Activated naive CD8-positive, alpha-beta T cell treated with anti-CD3 and anti-CD28 coated beads, Interleukin-2, amount 10 ng/mL, durations not matched to agents 7 days and 5 days (primary cell): ENCODE results near the gene TMEM203. TPM values are rescaled to one million over a fixed set of nuclear protein-coding genes. Genes with fewer than 3 reads are reported as not detected.

ENCODE experiments used
- ATAC-seq: fragments of 150-1000 bp; cut with Tn5 transposase; one replicate; pipeline ENCODE4 v1.10.0; 2021; ENCODE audit warnings: low read depth, moderate library complexity
- POLR2A ChIA-PET: fragments of 350-600 bp; sonication (Branson Sonifier 250); formaldehyde crosslinking; loops from one replicate; lab custom pipeline; 2021; ENCODE audit warnings: antibody characterized with exemption; lab: Charles Lee
- DNase-seq: peaks from one replicate; pipeline ENCODE4 v3.0.0; 2021
- H3K27ac Mint-ChIP-seq: one replicate; pipeline ENCODE4 v1.8.0; 2022; ENCODE audit warnings: mild to moderate bottlenecking, mixed read lengths
- H3K27me3 Mint-ChIP-seq: one replicate; pipeline ENCODE4 v1.8.0; 2022; ENCODE audit warnings: mild to moderate bottlenecking, moderate library complexity, mixed read lengths
- H3K36me3 Mint-ChIP-seq: one replicate; pipeline ENCODE4 v1.8.0; 2021; ENCODE audit warnings: mild to moderate bottlenecking, mixed read lengths
- H3K4me1 Mint-ChIP-seq: one replicate; pipeline ENCODE4 v1.8.0; 2021; ENCODE audit warnings: mixed read lengths
- H3K4me3 Mint-ChIP-seq: one replicate; pipeline ENCODE4 v1.8.0; 2022; ENCODE audit warnings: mild to moderate bottlenecking, moderate library complexity, mixed read lengths
- H3K9me3 Mint-ChIP-seq: one replicate; pipeline ENCODE4 v1.8.0; 2021; ENCODE audit warnings: mixed read lengths
- total RNA-seq, 2 experiments: library from RNA; stranded (reverse); gene quantifications; one replicate each; pipeline ENCODE4 v1.2.3, GENCODE V29; 2021

TMEM203 gene
- total RNA-seq, 2 experiments from 2014 or later, result 37.4 to 39.4 TPM

DNA sequence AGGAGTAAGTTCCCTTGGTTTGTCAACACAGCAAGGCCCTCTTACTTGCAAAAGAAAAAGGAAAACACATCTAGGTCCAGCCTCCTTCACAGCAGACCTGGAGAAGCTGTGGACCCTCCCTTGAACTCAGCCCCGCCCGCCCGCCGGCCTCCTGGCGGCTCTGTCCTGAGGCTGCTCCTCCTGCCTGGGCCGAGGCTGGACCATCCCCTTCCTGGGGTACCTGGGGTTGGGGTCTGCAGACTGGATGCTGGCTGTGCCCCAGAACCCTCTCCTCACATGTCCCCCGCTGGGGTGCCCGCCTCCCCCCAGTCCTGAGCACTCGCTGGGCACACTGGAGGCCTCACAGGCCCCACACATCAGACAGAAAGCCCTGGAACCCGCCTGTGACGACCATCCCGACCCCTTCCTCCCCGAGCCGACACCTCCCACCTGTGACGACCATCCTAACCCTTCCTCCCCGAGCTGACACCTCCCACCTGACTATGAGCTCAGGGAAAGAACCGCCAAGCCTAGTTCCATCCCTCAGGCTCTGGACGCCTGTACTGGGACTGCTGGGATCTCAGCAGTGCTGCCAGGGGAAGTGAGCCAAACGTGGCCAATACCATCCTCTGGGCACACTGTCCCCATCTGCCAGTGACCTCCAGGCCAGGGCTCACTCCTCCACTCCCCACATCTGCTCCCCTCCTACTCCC lies 26.4 kb downstream of the TMEM203 start:
- Mint-ChIP-seq H3K27me3 (peaks cover 2% of the 10 kb centered on the region), H3K27ac (peak overlapping the region; percentile 38), H3K36me3 (peaks cover 5% of the 10 kb centered on the region), H3K4me3 (no peak overlapping the region), H3K4me1 (no peaks in the 10 kb centered on the region), H3K9me3 (no peaks in the 10 kb centered on the region)
- DNase-seq (no peak), ATAC-seq (no peak)
- POLR2A ChIA-PET, result interaction anchor here (0.9 kb wide), 1 partner anchor 10 kb away, joined by 3 read pairs; no protein-coding TSS in a partner anchor

DNA sequence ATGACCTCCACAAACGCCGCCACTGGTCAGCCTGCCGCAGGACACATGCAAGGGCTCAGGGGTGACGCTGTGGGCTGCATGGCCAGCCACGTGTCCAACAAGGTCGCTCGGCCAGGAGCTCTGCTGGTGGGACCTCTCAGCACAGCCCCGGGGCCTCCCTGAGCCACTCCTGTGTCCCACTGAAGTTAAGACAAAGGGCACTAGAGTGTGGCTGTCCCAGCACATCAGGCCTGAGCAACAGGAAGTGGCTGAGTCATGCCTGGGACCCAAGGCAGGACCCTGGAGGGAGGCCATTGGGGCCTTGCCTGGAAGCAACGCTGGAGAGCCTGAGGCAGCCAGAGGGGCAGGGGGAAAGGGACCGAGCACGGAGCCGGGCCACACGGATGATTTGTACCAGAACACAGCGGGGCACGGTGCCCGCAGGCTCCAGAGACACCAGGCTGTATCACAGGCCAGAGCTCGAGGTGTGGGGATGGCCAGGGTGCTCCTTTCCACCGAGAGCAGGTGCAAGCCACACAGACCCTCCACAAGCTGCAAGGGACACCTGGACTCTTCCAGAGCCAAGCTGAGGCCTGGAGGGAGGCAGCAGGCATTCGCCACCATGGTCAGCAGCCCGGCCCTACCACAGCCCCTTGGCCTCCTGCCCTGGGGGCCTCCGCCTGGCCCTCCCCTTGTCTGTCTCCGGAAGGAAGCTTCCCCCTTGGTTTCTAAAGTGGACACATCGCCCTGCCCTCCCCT lies 27.1 kb downstream of the TMEM203 start:
- ATAC-seq (no peak), DNase-seq (no peak)
- Mint-ChIP-seq H3K27ac (no peak overlapping the region), H3K36me3 (peaks cover 5% of the 10 kb centered on the region), H3K4me1 (no peaks in the 10 kb centered on the region), H3K4me3 (no peak overlapping the region), H3K27me3 (peaks cover 2% of the 10 kb centered on the region), H3K9me3 (no peaks in the 10 kb centered on the region)
- POLR2A ChIA-PET, result interaction anchor here (0.9 kb wide), 1 partner anchor 11 kb away, joined by 3 read pairs; no protein-coding TSS in a partner anchor

DNA sequence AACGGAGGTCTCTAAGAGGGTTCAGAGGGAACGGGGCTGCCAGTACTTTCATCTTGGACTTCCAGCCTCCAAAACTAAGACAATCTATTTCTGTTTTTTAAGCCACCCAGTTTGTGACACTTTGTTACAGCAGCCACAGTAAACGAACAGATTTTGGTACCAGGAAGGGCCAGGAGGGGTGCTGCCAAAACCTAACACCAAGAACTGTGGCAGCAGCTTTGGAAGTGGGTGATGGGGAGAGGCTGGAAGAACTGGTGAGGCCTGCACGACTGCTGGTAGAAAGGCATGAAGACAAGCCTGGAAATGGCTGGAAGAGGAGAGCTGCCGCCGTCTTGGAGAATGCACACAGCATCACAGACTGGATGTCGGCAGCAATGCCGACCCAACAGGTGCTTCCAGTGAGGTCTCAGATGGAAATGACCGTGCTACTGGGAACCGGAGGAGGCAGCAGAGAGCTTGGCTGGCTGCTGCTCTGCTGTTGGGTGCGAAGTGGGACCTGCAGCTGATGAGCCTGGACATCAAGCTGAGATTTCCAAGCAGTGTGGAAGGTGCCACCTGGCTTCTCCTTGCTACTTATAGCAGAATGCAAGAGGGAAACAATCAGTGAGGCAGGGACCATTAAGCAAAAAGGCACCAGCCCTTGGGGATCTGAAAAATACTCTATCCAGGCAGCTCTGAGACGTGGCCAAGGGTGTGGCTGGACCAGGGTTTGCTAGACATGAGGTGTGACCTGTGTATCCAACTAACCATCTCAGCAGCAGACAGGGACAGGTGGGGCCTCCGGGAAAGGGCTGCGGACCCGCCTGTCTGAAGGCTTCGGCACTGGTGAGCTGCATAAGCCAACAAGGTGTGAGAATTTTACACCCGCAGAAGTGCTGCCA lies 28.9 kb downstream of the TMEM203 start:
- no peaks in the 10 kb centered on the region for H3K4me1 Mint-ChIP-seq
- H3K4me3 Mint-ChIP-seq, result no peak overlapping the region
- ATAC-seq (peak; percentile 52), DNase-seq (no peak)
- H3K27ac Mint-ChIP-seq, result no peak overlapping the region
- no peaks in the 10 kb centered on the region for H3K9me3 Mint-ChIP-seq
- POLR2A ChIA-PET, result no interaction called here
- peaks cover 8% of the 10 kb centered on the region for H3K27me3 Mint-ChIP-seq
- peaks cover 2% of the 10 kb centered on the region for H3K36me3 Mint-ChIP-seq

DNA sequence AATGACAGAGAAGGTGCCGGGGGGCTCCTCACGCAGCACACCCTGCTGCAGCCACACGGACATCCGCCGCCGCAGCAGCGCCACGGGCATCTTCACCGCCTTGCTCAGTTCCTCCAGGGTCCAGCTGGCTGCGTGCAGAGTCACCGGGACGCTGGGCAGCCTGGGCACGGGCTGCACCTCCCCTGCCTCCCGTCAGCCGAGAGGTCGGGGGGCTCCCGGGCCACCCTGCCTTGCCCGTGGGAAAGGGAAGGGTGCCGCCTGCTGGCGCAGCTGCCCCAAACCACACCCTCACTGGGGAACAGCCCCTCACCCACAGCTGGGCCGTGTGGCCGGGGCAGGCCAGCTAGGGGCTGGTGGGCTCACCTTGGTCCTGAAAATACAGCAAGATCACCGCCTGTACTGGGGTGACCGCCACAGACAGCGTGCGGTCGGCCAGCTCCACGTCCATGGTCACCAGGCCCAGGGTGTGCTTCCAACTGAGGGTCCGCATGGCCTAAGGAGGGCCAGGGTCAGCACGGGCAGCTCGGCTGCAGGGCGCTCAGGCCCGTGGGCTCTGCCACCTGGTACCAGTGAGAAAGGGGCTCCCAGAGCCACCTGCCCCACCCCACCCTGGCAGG lies 30.0 kb downstream of the TMEM203 start:
- POLR2A ChIA-PET, result no interaction called here
- ATAC-seq, result no peak
- Mint-ChIP-seq H3K4me3 (no peak overlapping the region), H3K36me3 (peaks cover 2% of the 10 kb centered on the region), H3K27ac (no peak overlapping the region), H3K9me3 (no peaks in the 10 kb centered on the region), H3K27me3 (peaks cover 15% of the 10 kb centered on the region), H3K4me1 (no peaks in the 10 kb centered on the region)
- DNase-seq, result no peak

DNA sequence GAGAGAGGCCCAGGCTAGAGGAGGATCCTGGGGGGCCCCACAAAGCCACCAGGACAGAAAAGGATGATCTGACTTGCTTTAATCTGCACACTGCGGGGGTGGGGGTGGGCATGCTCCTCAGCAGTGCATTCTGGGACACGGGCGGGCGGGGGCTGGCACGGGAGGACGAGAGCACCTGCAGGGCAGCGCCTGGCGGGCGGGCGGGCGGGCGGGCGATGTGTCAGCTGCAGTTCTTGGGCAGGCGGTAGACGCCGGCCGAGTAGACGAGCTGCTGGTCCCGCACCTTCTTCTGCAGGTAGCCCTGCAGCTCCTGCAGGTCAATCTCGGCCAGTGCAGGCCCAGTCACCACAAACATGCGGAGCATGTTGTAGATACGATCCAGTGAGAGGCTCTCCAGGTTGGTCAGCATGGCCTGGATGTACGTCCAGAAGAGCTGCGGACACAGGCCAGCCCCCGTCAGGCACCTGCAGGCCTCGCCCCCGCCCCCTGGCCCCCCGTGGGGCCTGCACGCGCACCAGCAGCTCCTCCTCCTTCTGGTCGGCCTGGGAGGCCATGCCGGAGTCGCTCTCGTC lies 30.6 kb downstream of the TMEM203 start:
- no peaks in the 10 kb centered on the region for H3K9me3 Mint-ChIP-seq
- H3K27ac Mint-ChIP-seq, result no peak overlapping the region
- no peak for DNase-seq
- no peak for ATAC-seq
- peaks cover 2% of the 10 kb centered on the region for H3K36me3 Mint-ChIP-seq
- no peak overlapping the region for H3K4me3 Mint-ChIP-seq
- no peaks in the 10 kb centered on the region for H3K4me1 Mint-ChIP-seq
- POLR2A ChIA-PET, result no interaction called here
- H3K27me3 Mint-ChIP-seq, result peaks cover 21% of the 10 kb centered on the region

DNA sequence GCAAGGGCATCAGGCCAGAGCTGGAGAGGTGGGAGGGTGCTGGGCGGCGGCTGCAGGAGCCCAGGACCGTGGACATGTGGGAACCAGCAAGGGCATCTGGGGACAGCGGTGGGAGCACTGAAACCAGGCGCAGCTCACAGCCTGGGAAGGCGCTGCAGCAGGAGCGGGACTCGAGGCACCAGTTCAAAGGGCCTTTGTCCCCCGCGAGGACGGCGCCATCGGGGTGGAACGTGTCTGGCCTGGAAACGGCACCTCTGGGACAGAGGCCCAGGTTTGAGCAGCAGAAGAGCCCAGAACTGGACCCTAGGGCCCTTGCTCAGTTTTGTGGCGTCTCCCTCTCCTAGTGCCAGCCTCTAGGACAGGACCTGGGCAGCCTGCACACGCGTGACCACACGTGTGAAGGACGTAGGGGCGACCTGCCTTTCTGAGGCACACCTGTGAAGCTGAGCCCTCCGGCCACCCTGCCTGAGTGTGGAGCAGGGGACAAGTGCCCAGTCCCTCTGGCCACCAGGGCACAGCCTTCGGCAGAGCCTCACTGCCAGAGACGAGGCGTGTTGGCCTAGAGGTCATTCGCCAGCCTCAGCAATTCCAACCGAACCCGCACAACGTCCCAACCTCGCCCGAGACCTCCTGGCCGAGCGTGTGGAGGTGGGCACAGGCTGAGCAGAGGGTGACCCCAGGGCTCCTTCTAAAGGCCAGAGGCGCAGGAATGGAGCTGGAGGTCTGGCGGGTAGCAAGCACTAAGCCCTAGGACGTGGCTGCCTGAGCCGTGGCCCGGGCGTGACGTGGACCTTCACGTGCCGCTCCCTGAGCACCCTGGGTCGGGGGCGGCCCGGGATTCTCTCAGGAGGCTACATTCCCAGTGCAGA lies 31.4 kb downstream of the TMEM203 start:
- Mint-ChIP-seq H3K9me3 (no peaks in the 10 kb centered on the region), H3K4me1 (no peaks in the 10 kb centered on the region), H3K27ac (no peak overlapping the region), H3K36me3 (peaks cover 2% of the 10 kb centered on the region), H3K4me3 (no peak overlapping the region), H3K27me3 (peaks cover 21% of the 10 kb centered on the region)
- ATAC-seq, result no peak
- POLR2A ChIA-PET, result interaction anchor here (0.5 kb wide), 1 partner anchor 46 kb away, joined by 3 read pairs; no protein-coding TSS in a partner anchor
- no peak for DNase-seq

DNA sequence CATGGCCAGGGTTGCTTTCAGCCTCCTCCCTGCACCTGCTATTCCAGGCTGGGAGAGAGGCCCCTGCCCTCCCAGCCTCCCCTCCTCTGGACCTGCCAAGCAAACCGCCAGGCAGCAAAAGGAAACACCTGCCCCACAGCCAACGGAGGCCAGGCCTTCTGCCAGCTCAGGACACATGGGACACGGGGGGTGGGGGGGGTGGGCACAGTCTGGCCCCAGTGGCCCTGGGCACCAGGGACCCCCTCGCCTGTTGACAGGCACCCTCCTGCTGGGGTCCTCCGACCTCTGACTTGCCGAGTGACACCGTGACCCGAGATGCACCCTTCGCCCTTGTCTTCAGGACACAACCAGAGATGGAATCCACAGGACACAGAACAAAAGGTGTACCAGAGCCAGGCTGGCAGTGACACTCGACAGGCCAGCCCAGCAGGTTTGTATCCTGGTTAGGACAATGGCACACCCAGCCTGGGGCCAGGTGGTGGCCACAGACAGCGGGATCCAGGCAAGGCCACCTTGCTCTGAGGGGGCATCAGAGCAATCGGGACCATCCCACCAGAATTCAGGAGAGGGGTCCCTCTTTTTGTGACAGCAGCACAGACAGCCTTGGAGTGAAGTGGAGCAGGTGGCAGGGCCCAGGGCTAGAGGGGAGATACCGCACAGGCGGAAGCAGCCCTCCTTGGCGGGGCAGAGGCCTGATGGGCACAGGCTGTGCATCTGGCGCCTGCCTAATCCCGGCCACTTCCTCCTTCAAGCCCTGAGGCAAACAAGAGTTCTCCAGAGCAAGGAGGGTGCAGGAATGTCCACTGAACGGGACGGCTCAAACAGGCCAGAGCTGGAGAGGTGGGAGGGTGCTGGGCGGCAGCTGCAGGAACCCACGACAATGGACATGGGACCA lies 32.3 kb downstream of the TMEM203 start:
- Mint-ChIP-seq H3K36me3 (peaks cover 2% of the 10 kb centered on the region), H3K27me3 (peaks cover 21% of the 10 kb centered on the region), H3K4me1 (no peaks in the 10 kb centered on the region), H3K4me3 (no peak overlapping the region), H3K9me3 (no peaks in the 10 kb centered on the region), H3K27ac (no peak overlapping the region)
- no peak for DNase-seq
- POLR2A ChIA-PET, result interaction anchor here (0.5 kb wide), 1 partner anchor 45 kb away, joined by 3 read pairs; no protein-coding TSS in a partner anchor
- no peak for ATAC-seq

DNA sequence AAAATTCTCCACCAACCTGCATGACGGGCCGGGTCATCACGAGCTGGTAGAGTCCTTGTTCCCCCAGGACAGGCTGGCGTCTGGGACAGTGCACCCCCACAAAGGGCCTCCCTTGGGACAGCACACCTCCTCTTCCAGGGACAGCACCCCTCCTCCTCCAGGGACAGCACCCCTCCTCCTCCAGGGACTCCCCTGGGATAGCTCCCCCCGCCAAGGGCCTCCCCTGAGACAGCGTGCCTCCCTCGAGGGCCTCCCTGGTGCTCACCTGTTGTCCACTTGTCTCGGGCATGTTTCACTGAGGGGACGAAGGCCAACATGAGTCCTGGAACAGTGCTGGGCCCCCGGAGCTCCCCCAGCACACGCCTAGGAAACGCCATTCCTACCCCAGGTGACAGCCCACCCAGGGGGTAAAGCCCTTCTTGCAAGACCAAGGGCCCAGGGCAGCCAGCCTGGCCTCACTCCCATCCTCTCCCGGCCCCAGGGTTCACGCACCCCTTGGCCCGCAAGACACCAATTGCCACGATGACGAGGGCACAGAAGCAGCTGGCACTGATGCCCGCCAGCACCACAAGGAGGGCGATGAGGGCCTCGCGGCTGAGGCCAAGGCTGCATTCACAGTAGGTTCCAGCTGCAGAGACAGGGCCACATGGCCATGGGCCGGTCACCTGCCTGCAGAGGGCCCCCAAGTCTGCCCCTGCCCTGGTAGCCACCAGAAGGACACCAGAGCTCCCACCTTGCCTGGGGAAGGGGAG lies 34.1 kb downstream of the TMEM203 start:
- no peaks in the 10 kb centered on the region for H3K9me3 Mint-ChIP-seq

DNA sequence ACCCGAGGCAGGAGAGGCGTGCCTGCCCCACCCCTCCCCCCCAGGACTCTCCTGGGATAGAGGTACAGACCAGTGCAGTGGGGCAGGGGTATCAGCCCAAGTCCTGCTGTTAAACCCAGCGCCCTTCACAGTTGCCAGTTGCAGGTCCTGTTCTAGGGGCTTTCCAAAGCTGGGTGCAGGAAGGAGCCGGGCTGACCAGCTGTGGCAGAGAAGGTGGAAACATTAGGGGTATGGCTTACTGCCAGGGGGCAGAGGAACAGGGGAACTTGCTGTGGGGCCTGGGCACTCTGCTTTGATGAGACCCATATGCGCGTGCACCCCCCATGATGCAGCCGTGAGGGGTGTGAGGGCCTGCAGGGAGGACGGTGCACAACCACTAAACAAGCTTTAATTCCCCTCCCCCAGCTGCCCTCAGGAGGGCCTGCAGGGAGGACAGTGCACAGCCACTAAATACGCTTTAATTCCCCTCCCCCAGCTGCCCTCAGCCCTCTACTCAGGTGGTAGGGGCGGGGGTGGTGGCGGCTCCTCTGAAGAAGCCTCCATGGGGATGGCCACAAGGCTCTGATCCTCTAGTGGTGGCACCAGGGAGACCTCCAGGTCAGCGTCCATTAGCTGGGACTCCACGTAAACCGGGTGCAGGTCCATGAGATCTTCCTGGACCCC lies 34.8 kb downstream of the TMEM203 start:
- H3K4me3 Mint-ChIP-seq, result no peak overlapping the region
- POLR2A ChIA-PET, result interaction anchor here (0.8 kb wide), 1 partner anchor 74 kb away, joined by 3 read pairs; no protein-coding TSS in a partner anchor
- ATAC-seq, result no peak
- H3K9me3 Mint-ChIP-seq, result no peaks in the 10 kb centered on the region
- DNase-seq, result no peak
- H3K27ac Mint-ChIP-seq, result no peak overlapping the region
- peaks cover 27% of the 10 kb centered on the region for H3K27me3 Mint-ChIP-seq
- peaks cover 3% of the 10 kb centered on the region for H3K4me1 Mint-ChIP-seq
- H3K36me3 Mint-ChIP-seq, result no peaks in the 10 kb centered on the region

More for the DNA sequence above, 34.1 kb downstream of the TMEM203 start:
- DNase-seq (no peak), ATAC-seq (no peak)
- no peak overlapping the region for H3K4me3 Mint-ChIP-seq
- H3K4me1 Mint-ChIP-seq, result peaks cover 3% of the 10 kb centered on the region
- H3K27me3 Mint-ChIP-seq, result peaks cover 28% of the 10 kb centered on the region
- H3K27ac Mint-ChIP-seq, result no peak overlapping the region
- no peaks in the 10 kb centered on the region for H3K36me3 Mint-ChIP-seq
- POLR2A ChIA-PET, result interaction anchor here (0.8 to 1.3 kb wide), 2 partner anchors 75 to 101 kb away, joined by 3 to 4 read pairs; partner anchors contain the start of gene SAPCD2

DNA sequence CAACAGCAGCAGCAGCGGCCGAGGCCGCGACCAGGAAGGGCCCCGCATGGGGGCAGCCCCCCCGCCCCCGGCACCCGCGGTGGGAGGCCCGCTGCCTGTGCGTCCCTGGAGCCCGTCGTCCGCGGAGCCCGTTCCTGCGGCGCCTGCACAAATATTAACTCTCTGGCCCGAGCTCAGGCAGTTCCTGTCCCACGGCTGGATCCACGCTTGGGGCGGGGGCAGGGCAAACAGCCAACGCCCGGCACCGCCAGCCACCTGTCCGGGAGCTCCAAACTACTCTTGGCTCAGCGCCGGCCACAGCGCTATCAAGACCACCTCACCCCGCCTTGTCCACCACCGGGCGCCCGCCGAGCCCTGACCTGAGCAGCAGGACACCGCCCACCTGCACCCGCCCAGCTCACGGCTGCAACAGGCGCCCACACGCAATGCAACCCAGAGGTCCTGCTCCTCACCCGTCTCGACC lies 35.5 kb downstream of the TMEM203 start, which contains the start of gene LRRC26:
TSS of gene LRRC26 (minus strand) at position 156 of the 463 bp plus-strand sequence. CDS start at position 48, 108 bp downstream.
- H3K4me1 Mint-ChIP-seq, result peaks cover 3% of the 10 kb centered on the region
- no peaks in the 10 kb centered on the region for H3K36me3 Mint-ChIP-seq
- H3K27ac Mint-ChIP-seq, result no peak within 1 kb of the TSS
- POLR2A ChIA-PET, result interaction anchor here (0.6 to 1.4 kb wide), 2 partner anchors 20 to 47 kb away, joined by 4 to 5 read pairs; no protein-coding TSS in a partner anchor
- no peak for ATAC-seq
- H3K4me3 Mint-ChIP-seq, result peak within 1 kb of the TSS; percentile 43
- no peak for DNase-seq
- no peaks in the 10 kb centered on the region for H3K9me3 Mint-ChIP-seq
- H3K27me3 Mint-ChIP-seq, result peaks cover 29% of the 10 kb centered on the region
